Stimulated activated CD8-positive, alpha-beta memory T cell treated with anti-CD3 and anti-CD28 coated beads, Interleukin-4, amount 100 ng/mL, for 4 hours (primary cell): ENCODE measurements around the gene ACBD4.

Experiments used
- DNase-seq, 2 donors: peaks; one replicate each; pipeline ENCODE4 v3.0.0-alpha.2; 2020; ENCODE audit warnings: low read depth in 2 of 2, low spot score in 1 of 2

ACBD4 gene, protein sequence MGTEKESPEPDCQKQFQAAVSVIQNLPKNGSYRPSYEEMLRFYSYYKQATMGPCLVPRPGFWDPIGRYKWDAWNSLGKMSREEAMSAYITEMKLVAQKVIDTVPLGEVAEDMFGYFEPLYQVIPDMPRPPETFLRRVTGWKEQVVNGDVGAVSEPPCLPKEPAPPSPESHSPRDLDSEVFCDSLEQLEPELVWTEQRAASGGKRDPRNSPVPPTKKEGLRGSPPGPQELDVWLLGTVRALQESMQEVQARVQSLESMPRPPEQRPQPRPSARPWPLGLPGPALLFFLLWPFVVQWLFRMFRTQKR

DNA sequence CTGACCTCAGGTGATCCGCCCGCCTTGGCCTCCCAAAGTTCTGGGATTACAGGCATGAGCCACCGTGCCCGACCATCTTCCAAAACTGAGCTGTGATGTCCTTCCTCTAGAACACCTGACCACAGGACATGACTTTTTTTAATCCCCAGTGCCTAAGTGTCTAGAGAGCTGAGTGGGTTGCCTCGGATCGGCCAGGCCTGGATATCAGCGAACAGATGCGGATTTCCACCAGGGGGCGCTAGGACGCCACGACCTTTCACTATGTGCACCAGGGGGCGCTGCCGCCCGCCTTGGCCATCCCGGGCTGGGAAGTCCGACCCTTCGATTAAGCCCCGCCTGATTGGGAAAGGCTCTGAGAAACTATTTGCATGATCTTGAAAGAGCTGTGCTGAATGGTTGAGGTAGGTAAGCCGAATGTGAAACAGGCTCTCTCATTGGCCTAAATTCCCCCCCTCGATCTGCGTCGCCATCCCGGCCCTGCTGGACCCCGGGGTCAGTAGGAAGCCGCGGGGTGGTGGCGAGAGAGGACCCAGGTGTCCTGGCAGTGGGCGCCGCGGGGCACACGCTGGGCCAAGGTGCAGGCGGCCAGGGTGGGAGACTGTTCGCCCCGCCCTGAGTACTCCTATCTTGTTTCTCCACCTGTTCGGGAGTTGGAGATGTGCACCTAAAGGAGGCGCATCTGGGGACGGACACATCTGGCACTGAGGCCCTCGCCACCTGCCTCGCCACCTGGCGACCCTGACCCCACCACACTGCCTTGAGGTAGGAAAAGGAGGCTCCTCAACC, at the start of gene ACBD4:
Gene ACBD4 (plus strand): TSS at position 496 of the 786 bp plus-strand sequence. CDS start 458 bp downstream, outside the sequence.
- peak; percentile 89 to 97 for DNase-seq

DNA sequence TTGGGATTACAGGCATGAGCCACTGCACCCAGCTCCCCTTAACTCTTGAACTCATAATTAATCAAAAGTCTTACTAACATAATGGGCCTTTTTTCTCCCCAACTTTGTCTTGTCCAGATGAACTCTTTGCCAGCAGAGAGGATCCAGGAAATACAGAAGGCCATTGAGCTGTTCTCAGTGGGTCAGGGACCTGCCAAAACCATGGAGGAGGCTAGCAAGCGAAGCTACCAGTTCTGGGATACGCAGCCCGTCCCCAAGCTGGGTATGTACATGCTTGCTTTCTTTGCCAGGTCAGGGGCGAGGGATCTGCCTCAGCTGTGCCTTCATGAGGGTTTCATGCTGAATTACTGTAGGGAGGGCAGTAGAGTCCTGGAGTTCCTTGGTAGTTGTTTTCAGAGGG, 49.1 kb upstream of the ACBD4 start:
- DNase-seq: no peak

DNA sequence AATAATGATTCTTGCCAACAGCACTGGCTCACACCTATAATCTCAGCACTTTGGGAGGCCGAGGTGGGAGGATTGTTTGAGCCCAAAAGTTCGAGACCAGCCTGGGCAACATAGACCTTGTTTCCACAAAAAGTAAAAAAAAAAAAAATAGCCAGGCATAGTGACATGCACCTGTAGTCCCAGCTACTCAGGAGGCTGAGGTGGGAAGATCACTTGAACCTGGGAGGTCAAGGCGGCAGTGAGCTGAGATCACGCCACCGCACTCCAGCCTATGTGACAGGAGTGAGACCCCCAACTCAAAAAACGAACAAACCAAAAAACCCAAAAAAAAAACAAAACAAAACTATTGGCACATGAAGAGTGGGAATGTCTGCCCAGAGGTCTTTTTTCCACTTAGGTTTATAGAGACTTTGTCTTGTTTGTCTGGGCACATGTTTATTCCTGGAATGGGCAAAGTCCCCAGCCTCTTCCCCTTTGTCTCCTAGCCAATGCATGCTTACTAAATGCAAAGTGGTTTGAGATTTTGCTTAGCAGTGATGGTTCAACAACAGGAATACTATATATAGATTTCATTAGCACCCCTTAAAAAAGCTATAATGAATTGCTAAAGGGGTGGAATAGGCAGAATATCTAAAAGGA, 48.5 kb upstream of the ACBD4 start:
- no peak for DNase-seq

DNA sequence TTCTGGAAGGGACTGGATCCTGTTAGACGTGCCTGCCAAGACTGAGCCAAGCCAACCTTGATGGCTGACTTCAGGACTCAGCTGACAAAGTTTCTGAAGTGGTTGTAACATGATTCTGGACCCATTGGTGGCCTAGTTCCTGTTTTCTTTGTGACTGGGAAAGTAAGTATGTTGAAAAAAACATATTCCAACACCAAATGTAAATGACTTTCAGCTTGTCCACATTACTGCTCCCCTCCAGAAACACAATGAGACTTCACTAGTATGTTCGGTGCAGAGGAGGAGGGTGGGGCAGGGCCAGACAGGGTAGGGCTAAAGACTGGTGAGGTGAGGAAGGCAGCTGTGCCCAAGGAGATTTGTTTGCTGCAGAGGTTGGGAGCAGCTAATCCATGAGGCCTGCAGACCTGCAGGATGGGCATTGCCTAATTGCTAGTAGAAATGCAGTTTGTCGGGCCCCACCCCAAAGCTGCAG, 47.9 kb upstream of the ACBD4 start:
- DNase-seq: no peak

DNA sequence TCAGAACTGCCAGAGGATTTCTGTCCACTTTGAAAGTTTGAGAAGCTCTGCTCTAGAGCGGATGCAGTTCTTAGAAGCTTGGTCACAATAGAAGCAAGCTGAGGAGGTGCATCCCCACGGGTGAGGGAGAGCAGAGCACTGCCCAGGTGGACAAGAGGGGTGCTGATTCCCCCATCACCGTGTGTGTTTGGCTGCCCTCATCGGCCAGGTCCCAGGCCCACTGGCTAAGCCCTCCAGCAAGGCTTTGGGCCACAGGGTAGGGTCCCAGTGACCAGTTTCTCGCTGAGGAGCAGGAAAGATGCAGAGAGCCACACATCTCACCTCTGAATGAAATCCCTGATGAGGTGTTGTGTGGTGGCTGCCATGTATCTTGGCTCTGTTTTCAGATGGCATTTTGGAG, 47.5 kb upstream of the ACBD4 start:
- no peak for DNase-seq

DNA sequence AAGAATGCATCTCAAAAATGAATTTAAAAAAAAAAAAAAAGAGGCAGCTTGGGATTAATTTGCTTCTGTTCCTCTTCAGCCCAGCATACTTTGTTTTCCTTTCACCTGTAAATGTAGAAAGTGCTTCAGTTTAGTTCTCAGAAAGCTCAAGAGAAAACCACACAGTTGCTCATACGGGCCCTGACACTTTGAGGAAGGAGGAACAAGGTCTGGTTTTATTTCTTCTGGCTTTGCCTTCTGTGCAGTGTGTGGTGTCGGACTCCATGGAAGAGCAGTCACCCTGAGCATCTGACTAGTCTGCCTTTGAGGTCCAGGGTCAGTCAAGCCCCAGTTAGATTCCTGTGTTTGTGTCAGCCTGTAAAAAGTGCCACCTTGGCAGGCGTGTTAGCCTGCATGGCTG, 46.7 kb upstream of the ACBD4 start:
- no peak for DNase-seq

DNA sequence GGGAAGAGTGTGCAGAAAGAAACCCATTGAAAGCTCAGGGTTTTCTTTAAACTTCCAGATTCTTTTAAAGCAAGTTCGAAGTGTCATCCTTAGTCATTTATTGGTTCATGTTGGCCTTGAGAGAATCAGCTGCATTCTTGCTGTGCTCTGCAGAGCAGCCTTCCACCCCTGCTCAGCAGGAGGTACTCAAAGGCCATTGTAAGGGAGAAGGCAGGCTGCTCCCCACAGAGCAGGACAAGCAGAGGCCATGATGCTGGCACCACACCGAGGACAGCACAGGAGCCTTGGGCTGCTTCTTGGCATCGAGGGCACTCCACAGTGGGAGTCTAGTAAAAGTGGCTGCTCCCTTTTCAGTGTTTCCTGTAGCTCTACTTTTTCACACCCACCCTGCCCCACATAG, 44.8 kb upstream of the ACBD4 start:
- DNase-seq: no peak

DNA sequence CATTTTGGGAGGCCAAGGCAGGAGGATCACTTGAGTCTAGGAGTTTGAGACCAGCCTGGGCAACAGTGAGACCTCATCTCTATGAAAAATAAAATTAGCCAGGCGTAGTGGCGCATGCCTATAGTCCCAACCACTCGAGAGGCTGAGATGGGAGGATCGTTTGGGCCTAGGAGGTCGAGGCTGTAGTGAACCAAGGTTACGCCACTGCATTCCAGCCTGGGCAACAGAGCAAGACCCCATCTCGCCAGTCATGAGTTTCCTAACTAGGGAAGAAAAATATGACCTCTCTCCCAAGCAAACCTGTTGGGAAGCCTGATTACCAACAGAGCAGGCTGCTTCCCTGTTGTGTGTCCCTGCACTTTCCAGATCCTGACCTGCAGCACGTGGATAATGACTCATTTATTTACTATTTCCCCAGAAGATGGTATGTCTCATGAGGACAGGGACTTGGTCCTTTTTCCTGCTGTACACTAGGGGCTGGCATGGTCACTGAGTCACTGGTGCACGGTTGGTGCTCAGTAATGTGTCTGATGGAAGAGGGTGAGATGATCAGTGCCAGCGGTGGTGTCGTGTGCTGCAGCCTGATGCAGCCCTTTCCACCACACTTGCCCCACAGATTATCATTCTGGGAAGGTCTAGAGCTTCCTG, 43.6 kb upstream of the ACBD4 start:
- DNase-seq: no peak

DNA sequence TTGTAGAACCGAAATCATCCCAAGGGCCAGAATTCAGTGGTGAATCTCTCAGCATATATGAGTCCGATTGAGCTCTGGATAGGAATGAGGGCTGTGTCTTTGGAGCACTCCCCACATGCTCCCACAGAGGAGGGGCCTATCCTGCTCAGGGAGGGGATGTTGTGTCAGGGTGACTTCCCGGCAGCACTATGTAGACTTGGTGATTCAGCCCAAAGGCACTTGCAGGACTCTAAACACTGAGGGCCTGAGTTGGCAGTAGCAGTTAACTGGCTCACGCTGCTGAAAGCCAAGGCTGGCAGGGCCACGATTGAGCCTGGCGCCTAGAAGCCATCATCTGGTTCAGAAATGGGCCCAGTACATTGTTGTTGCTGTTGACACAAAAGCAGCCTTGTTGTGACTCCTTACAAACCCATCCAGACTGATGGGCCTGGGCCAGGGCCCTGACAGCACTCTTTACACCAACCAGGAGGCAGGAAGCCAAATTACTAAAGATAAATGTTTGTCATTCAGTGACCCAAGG, 42.5 kb upstream of the ACBD4 start:
- DNase-seq: no peak

DNA sequence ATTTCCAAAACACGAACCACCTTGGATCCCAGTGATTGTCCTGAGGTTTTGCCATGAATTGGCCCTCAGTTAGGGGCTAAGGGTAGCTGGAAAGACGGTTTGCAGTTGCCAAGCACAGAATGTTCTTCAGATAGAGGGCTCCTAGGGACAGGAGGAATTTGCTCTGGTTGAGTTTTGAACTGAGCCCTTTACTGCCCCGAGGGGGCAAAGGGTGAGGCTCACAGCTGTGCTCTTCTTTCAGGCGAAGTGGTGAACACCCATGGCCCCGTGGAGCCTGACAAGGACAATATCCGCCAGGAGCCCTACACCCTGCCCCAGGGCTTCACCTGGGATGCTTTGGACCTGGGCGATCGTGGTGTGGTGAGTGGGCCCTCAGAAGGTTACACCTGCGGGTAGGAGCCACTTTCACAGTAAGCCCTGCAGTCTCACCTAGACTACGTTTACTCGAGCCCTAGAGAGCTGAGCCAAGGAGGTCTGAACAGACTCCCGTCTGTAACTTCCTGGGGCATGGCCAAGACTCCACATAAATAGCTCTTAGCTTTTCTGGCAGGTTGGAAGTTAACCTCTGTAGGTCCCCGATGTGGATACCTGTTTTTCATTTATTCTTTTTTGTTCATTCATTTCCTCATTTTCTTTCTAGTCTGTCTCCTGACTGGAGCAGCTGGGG, 41.9 kb upstream of the ACBD4 start:
- no peak for DNase-seq

DNA sequence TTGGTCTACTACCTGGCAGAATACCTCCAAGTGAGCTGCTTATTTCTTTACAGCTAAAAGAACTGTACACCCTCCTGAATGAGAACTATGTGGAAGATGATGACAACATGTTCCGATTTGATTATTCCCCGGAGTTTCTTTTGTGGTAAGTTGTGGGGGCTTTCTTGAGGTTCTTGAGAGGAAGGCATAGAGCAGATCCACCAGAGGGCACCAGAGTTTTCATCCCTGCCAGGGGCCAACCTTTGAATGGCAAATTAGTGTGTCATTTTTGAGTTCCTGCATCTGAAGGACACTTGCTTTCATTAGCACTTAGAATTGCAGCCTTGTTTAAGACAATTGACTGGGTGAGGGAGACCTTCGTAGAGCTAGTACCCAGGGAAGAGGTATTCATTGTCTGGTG, 39.3 kb upstream of the ACBD4 start:
- no peak for DNase-seq

DNA sequence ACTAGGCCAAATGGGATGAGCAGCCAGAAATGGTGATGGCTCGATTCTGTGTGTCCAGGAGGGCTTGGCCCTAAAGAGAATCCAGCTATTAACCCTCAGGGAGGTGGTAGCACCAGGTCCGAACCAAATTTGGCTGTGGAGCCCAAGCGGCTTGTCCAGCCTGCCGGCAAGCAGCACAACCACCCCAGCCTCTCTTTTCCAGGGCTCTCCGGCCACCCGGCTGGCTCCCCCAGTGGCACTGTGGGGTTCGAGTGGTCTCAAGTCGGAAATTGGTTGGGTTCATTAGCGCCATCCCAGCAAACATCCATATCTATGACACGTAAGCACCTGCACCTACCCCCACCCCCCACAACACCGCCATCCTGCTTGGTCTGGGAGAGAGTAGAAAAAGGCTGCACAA, 38.6 kb upstream of the ACBD4 start:
- DNase-seq: no peak

DNA sequence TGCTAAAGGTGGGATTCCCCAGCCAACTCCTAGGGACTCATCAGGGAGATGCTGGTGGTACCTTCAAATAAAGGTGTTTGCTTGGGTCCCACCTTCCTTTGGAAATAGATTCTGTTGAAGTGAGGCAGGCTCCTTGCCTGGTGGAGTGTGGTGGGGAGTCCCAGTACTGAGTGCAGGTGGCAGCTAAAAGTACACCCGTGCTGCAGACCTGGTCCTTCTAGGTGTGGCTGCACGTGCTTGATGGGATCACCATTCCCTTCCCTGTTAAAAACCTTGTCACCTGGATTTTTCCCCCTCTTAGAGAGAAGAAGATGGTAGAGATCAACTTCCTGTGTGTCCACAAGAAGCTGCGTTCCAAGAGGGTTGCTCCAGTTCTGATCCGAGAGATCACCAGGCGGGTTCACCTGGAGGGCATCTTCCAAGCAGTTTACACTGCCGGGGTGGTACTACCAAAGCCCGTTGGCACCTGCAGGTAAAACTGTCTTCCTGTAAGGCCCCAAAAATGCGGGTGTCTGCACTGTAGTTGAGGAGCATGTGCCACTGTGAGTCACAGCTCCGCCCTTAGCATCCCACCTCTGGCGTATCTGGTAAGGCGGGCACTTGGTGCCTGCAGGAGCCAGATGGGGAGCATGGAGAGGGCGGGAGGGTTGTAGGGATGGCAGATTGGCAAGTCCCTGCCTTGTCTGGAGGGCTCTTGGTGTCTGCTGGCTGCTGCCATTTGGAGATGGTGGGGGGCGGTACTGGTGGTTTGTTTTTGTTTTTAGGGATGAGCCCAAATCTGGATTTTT, 37.2 kb upstream of the ACBD4 start:
- no peak for DNase-seq

DNA sequence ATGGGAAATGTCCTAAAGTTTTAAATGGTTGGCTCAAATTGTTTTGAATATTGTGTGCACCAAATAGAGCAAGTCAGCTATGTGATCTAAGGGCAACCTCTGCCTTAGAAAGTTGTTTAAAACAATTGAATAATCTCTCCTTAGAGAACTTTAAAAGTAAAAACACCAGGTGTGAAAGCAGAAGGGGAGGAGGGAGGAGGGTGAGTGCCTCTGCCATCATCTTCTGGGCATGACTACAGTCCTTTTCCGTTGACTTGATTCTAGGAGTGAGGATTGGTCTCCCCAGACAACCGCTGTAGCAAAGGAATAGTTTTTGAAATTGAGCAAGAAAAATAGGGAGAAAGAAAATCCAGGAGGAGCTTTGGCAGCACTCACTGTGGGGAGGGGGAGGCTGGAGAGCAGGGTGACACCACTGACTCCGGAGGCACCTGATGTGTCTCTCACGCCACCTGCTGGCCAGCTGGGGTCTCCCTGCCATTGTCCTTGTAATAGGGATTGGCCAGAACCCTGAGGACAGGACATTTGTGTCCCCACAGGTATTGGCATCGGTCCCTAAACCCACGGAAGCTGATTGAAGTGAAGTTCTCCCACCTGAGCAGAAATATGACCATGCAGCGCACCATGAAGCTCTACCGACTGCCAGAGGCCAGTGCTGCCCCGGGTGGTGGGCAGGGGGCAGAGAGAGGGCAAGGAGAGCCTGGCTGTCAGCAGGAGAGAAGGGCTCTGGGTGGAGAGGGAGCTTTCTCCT, 36.4 kb upstream of the ACBD4 start:
- DNase-seq: peak; percentile 42 to 43

DNA sequence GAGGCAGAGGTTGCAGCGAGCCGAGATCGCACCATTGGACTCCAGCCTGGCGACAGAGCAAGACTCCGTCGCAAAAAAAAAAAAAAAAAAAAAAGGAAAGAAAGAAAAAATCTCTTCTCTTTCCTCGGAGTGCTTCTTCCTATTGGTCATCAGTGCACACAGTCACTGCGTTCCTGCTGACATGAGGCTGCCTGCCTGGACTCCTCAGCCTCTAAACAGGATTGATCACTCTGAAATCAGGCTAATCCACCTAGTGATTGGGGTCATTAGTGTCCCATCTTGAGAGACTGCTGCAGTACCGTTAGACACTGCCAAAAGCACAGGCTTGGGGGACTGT, 34.0 kb upstream of the ACBD4 start:
- no peak for DNase-seq

DNA sequence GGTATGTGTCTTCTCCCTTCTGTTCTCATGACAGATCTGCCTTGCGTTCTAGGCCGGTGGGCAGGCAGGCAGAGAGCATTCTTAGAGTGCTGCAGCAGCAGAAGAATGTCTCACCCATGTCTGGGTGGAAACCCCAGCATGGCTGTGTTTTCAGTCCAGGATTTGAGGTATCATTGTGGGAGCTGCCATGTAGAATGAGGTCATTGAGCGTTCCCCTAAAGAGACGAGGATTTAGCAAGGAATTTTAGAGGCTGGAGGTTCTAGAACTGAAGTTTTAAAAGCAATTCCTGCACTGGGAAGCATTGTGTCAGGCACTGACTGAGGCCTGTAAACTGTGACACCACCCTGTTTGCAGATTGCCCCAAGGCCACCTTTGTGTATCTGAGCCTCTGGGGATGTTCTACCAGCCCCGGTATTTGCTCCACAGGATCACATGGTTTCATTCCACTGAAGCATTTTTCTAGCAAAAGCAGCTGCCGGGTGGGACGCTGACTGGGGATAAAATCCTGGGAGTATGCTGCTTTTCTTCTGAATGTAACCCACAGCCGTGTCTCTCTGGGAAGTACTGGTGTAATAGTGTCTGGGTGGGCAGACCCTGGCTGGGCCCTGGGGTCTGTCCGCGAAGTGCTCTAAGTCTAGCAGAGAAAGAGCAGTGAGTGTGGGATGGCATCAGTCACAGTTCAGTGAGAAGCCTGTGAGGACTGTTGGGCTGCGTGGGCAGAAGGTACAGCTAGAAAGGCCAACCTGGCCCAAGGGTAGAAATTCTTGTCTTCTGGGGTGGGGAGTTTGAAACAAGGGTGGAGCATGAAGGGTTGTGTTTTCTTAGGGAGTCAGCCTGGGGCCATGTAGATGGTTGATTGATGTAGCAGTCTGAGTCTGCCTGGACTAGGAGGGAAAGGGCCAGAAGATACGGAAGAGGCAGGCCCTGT, 33.3 kb upstream of the ACBD4 start:
- no peak for DNase-seq

DNA sequence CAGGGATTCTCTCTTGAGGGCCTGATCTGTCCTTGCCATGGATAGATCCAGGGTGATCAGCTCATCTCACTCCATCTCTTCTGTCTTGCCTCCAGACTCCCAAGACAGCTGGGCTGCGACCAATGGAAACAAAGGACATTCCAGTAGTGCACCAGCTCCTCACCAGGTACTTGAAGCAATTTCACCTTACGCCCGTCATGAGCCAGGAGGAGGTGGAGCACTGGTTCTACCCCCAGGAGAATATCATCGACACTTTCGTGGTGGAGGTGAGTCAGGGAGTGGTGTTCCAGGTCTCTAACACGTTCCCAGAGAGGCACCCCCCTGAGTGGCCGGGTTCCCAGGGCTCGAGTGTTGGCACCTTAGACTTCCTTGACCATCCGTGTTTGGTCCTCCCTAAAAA, 32.6 kb upstream of the ACBD4 start:
- no peak for DNase-seq

DNA sequence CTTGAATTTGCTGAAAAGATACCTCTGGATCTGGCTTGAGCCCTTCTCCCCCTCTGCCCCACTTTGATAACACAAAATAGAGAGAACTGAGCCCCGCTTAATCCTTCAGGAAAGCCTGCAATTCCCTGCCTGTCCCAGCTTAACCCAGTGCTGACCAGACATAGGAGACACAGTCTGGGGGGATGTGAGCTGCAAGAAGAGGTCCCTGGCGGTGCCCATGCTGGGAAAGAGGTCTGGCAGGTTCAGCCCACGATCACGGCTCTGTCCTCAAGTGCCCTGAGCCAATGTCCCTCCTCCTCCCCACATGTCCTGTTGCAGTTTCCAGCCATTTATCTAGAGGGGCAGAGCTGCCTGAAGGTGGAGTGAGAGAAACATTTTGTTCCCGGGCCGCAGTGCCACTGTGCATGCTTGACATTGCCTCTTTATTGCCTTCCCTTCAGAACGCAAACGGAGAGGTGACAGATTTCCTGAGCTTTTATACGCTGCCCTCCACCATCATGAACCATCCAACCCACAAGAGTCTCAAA, 32.2 kb upstream of the ACBD4 start:
- no peak for DNase-seq
